Raji (cell line): Measurements from ENCODE around the gene A3GALT2.

Experiments
- POLR2A ChIP-seq: IDR thresholded peaks from 2 replicates; pipeline ENCODE4 v1.6.1; 2011; ENCODE audit warnings: low read depth, low read length, control low read depth; ENCODE audit not compliant: insufficient read depth

A3GALT2 gene

GRCh38 chr1:33297911-33298622, 22.8 kb downstream of the A3GALT2 start:
- TF ChIP-seq POLR2A, result no peak

DNA sequence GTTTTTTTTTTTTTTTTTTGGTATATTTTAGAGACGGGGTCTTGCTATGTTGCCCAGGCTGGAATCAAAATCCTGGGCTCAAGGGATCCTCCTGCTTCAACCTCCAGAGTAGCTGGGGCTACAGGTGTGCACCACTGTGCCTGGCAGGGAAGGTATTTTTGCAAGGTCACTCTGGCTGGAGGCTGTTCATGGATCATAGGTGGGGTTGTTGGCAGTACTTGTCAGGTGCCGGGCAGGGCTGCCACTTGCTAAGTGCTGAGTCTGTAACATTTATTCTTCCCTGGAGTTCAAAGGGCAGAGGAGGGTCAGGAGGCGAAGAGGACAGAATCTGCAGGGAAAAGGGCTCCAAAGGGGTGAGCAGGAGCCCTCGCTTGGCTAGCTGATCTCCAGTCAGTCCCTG, 24.1 kb downstream of the A3GALT2 start:
- no peak for TF ChIP-seq POLR2A

DNA sequence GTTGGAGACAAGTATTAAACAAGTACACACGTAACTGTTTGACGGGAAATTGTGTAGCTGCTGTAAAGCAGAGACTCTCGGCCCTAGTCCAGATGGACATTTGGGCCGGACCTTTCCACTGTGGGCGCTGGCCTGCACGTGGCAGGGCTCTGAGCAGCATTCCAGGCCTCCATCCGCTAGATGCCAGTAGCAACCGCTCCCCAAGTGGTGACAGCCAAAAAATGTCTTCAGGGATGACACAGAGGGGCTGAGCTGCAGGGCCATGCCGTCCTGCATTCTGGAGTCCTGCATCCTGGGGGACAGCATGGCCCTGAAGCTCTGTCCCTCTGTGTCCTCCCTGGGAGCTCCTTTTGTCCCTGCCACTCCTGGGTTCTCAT, 24.8 kb downstream of the A3GALT2 start:
- no peak for TF ChIP-seq POLR2A

GRCh38 chr1:33295450-33296081, 25.3 kb downstream of the A3GALT2 start:
- TF ChIP-seq POLR2A, result no peak

- TF ChIP-seq POLR2A, result no peak
These were observed 25.9 kb downstream of the A3GALT2 start for GRCh38 chr1:33295023-33295422.

- TF ChIP-seq POLR2A, result no peak
These were observed 26.6 kb downstream of the A3GALT2 start for GRCh38 chr1:33294071-33295010.

- no peak for TF ChIP-seq POLR2A
These were observed 28.1 kb downstream of the A3GALT2 start for GRCh38 chr1:33292726-33293340.

DNA sequence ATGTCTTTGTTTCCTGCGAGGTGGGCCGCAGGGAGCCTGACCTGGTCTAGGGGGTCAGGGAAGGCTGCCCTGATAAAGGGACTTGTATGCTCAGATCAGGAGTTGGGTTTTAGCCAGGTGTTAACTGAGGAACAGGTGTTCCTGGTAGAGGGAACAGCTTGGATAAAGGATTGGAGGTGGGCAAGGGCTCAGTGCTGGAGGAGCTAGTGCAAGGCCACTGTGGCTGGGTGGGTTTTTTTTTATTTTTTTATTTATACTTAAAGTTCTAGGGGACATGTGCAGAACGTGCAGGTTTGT, 31.1 kb downstream of the A3GALT2 start:
- TF ChIP-seq POLR2A, result no peak

DNA sequence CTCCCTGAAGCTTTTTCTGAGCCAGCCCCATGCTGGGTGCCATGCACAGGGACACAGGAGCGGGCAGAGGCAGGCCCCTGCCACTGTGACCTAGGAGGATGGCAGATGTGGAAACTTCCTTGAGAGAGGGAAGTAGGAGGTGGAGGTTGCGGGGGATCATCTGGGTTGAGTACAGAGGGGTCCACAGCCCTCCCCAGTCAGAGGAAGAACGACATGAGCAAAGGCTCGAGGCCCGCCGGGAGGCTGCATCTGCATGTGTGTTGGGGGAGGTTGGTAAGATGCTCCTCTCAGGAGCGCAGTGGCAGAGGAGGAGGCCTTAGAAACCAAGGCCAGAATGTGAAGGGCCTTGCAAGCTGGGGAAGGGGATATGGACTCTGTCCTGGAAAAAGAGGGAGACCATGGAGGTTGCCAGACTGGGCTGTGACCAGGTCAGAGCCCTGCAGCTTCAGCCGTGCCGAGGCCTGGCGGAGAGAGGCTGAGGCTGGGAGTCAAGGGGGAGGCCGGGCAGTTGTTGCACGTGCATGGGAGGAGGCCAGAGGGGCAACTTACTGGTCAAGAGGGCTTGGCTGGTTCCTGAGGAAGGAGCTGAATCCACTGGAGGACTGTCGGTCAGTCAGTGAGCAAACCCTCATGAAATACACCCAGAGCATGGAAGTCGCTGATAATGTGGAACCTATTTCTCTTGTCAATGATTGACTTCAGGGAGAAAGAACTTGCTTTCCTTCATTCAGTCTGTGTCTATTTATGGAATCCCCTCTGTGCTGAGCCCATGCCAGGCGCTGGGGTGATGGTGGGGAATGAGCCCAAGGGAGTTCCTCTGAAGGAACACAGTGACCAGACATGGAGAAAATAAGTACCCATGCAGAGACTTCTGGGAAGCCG, 31.7 kb downstream of the A3GALT2 start:
- no peak for TF ChIP-seq POLR2A

- TF ChIP-seq POLR2A, result no peak
These were observed 33.6 kb downstream of the A3GALT2 start for GRCh38 chr1:33287317-33287716.

DNA sequence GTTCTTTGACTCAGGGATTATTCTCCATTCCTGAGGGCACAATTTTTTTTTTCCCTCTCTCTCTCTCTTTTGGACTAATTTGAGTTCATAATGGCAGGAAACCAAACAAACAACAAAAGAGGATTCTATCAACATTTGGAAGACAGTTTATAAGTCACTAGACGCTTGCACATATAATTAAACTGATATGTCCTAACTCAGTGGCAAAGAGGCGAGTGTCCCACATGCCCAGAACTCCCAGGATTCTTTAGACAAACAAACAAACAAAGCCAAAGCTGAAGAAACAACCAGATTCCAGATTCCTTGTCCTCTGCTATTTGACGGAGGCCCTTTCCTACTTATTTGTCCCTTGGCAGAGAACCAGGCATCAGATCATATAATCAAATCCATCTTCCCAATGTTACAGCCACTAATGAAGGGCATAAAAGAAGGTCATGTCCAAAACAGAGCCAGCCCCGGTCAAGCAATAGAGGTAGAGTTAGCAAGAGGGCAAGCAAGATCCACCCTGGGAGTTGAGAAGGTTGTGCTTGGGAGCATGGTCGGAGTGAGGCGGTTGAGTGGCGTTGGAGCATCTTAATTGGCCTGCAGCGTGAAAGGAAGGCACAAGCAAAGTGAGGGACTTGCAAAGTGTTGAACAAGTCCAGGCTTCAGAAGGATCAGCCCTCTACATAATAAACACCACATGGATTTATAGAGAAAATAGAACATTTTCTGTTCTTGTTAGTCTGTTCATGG, 34.3 kb downstream of the A3GALT2 start:
- no peak for TF ChIP-seq POLR2A

DNA sequence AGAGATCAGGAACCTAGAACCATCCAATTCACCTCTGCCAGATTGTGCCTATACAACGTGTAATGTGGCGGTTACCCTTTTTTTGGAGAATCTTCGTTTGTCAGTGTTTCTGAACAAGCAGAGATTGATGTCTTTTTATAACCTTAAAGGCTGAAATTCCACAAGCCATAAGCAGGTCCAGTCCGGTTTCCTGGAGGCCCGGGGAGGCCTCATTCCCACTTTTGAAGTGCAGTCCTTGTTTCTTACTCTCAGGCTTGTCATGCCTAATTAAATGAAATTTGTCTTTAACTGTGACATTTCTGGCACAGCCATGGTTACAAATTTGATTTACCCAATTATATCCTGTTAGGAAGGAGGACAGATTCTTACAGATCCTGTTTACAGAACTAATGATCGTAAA, 36.8 kb downstream of the A3GALT2 start:
- no peak for TF ChIP-seq POLR2A

GRCh38 chr1:33282791-33283190, 38.1 kb downstream of the A3GALT2 start:
- no peak for TF ChIP-seq POLR2A
